ENCODE data around the gene N4BP3. TPM values are rescaled to one million over a fixed set of nuclear protein-coding genes. Genes with fewer than 3 reads are reported as not detected.

The N4BP3 gene
- total and polyA plus RNA-seq, 5 donors from 2014 or later, result 0.07 to 2.5 (median 0.35) TPM

DNA sequence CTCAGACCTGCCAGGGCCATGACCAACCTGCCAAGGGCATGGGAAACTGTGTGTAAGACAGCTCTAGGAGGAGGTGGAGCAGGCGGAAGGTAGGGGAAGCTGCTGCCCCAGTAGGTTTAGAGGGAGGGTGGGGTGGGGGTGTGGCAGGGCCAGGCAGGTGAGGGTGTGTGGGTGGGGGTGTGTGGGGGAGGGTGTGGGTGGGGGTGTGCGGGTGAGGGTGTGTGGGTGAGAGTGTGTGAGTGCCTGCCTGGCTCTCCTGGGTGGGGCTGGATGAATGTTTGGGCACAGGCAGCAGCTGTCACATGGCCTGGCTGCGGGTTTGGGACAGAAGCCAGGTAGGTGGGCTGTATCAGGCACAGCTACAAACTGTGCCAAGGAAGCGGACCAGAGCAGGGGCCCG lies 8.8 kb upstream of the N4BP3 start:
- Histone ChIP-seq H3K4me3 (ENCODE audit: low read depth, low read length) (no peak overlapping the region), H3K27me3 (ENCODE audit: control insufficient read depth, insufficient read depth, low read length) (no peaks in the 10 kb centered on the region), H3K27ac (ENCODE audit: insufficient read depth, low read length, poor library complexity, severe bottlenecking) (no peak overlapping the region), H3K4me1 (ENCODE audit: control insufficient read depth, insufficient read depth, low read length, poor library complexity, severe bottlenecking) (no peaks in the 10 kb centered on the region), H3K9me3 (ENCODE audit: control insufficient read depth in 2 of 2, low read length in 2 of 2) (no peaks in the 10 kb centered on the region), H3K36me3 (ENCODE audit: control insufficient read depth, insufficient read depth, low read length) (no peaks in the 10 kb centered on the region)
- peaks cover 0 to 4% (median 0%) of the 10 kb centered on the region in 4 donors for H3K4me1 Mint-ChIP-seq
- DNase-seq (peak in 1 of 3 donors; percentile 30), ATAC-seq (ENCODE audit: low read depth in 2 of 2) (no peak)
- H3K4me3 Mint-ChIP-seq, result no peak overlapping the region
- H3K27me3 Mint-ChIP-seq, result peaks cover 9% of the 10 kb centered on the region
- no peaks in the 10 kb centered on the region for H3K9me3 Mint-ChIP-seq
- no peaks in the 10 kb centered on the region for H3K36me3 Mint-ChIP-seq
- no peak overlapping the region for H3K27ac Mint-ChIP-seq

DNA sequence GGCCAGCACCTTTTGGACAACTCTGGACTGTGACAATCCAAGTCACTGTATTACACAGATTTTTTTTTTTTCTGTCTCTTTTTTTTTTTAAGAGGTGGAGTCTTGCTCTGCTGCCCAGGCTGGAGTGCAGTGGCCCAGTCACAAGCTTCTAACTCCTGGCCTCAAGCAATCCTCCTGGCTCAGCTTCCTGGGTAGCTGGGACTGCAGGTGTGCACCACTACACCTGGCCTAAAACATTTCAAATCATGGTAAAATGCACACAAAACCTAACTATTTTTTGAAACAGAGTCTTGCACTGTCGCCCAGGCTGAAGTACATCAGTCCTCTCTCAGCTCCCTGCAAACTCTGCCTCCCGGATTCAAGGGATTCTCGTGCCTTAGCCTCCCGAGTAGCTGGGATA lies 7.2 kb upstream of the N4BP3 start:
- Mint-ChIP-seq H3K27ac (no peak overlapping the region), H3K27me3 (peaks cover 9% of the 10 kb centered on the region), H3K36me3 (no peaks in the 10 kb centered on the region), H3K4me1 (peaks cover 0 to 5% (median 2%) of the 10 kb centered on the region in 4 donors), H3K9me3 (no peaks in the 10 kb centered on the region), H3K4me3 (no peak overlapping the region)
- Histone ChIP-seq H3K4me3 (ENCODE audit: low read depth, low read length) (no peak overlapping the region), H3K9me3 (ENCODE audit: control insufficient read depth in 2 of 2, low read length in 2 of 2) (no peaks in the 10 kb centered on the region), H3K36me3 (ENCODE audit: control insufficient read depth, insufficient read depth, low read length) (no peaks in the 10 kb centered on the region), H3K27me3 (ENCODE audit: control insufficient read depth, insufficient read depth, low read length) (no peaks in the 10 kb centered on the region), H3K4me1 (ENCODE audit: control insufficient read depth, insufficient read depth, low read length, poor library complexity, severe bottlenecking) (no peaks in the 10 kb centered on the region), H3K27ac (ENCODE audit: insufficient read depth, low read length, poor library complexity, severe bottlenecking) (no peak overlapping the region)
- ATAC-seq (ENCODE audit: low read depth in 2 of 2) (no peak), DNase-seq (no peak)

- no peak overlapping the region for H3K4me3 Mint-ChIP-seq
- H3K9me3 Mint-ChIP-seq, result no peaks in the 10 kb centered on the region
- ATAC-seq (ENCODE audit: low read depth in 2 of 2), result no peak
- peaks cover 9% of the 10 kb centered on the region for H3K27me3 Mint-ChIP-seq
- no peak overlapping the region for H3K4me3 ChIP-seq (ENCODE audit: low read depth, low read length)
- DNase-seq, result no peak
- no peaks in the 10 kb centered on the region for H3K27me3 ChIP-seq (ENCODE audit: control insufficient read depth, insufficient read depth, low read length)
- no peaks in the 10 kb centered on the region for H3K36me3 ChIP-seq (ENCODE audit: control insufficient read depth, insufficient read depth, low read length)
- H3K27ac Mint-ChIP-seq, result no peak overlapping the region
- H3K9me3 ChIP-seq (ENCODE audit: control insufficient read depth in 2 of 2, low read length in 2 of 2), result no peaks in the 10 kb centered on the region
- no peak overlapping the region for H3K27ac ChIP-seq (ENCODE audit: insufficient read depth, low read length, poor library complexity, severe bottlenecking)
- H3K4me1 ChIP-seq (ENCODE audit: control insufficient read depth, insufficient read depth, low read length, poor library complexity, severe bottlenecking), result no peaks in the 10 kb centered on the region
- peaks cover 0 to 6% (median 2%) of the 10 kb centered on the region in 4 donors for H3K4me1 Mint-ChIP-seq
- H3K36me3 Mint-ChIP-seq, result no peaks in the 10 kb centered on the region
Observed at GRCh38 chr5:178106556-178107239, 6.6 kb upstream of the N4BP3 start.

- H3K9me3 Mint-ChIP-seq, result no peaks in the 10 kb centered on the region
Observed at GRCh38 chr5:178107756-178108310, 5.5 kb upstream of the N4BP3 start.

DNA sequence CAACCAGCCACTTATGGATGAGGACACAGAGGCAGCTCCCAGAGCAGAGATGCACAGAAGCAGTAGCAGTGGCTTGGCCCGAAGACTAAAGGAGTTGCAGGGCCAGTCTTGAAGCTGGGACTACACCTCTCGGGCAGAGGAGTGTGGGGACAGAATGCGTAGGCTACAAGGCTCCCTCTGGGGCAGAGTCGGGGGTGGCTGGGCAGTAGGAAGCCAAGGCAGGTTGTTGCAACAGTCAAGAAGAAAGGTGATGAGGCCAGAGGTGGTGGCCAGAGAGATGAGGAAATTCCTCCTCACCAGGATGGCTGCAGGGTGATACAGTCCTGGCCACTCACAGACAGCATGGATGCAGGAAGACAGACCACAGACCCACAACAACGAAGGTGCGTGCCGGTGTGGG lies 4.9 kb upstream of the N4BP3 start:
- ATAC-seq (ENCODE audit: low read depth in 2 of 2), result no peak
- DNase-seq, result no peak
- H3K36me3 Mint-ChIP-seq, result no peaks in the 10 kb centered on the region
- H3K4me3 Mint-ChIP-seq, result peak overlapping the region in 1 of 4 donors; percentile 8
- no peaks in the 10 kb centered on the region for H3K27me3 ChIP-seq (ENCODE audit: control insufficient read depth, insufficient read depth, low read length)
- no peaks in the 10 kb centered on the region for H3K36me3 ChIP-seq (ENCODE audit: control insufficient read depth, insufficient read depth, low read length)
- peaks cover 5% of the 10 kb centered on the region for H3K4me1 ChIP-seq (ENCODE audit: control insufficient read depth, insufficient read depth, low read length, poor library complexity, severe bottlenecking)
- peaks cover 13% of the 10 kb centered on the region for H3K27me3 Mint-ChIP-seq
- H3K9me3 ChIP-seq (ENCODE audit: control insufficient read depth in 2 of 2, low read length in 2 of 2), result no peaks in the 10 kb centered on the region
- no peak overlapping the region for H3K27ac ChIP-seq (ENCODE audit: insufficient read depth, low read length, poor library complexity, severe bottlenecking)
- H3K9me3 Mint-ChIP-seq, result no peaks in the 10 kb centered on the region
- peak overlapping the region in 1 of 3 donors; percentile 46 for H3K27ac Mint-ChIP-seq
- H3K4me1 Mint-ChIP-seq, result peaks cover 0 to 19% (median 8%) of the 10 kb centered on the region in 4 donors
- H3K4me3 ChIP-seq (ENCODE audit: low read depth, low read length), result no peak overlapping the region

More at GRCh38 chr5:178107756-178108310, 5.5 kb upstream of the N4BP3 start:
- H3K27ac ChIP-seq (ENCODE audit: insufficient read depth, low read length, poor library complexity, severe bottlenecking), result no peak overlapping the region
- Mint-ChIP-seq H3K27me3 (peaks cover 14% of the 10 kb centered on the region), H3K4me1 (peaks cover 0 to 16% (median 6%) of the 10 kb centered on the region in 4 donors), H3K4me3 (peak overlapping the region in 1 of 4 donors; percentile 8), H3K27ac (no peak overlapping the region), H3K36me3 (no peaks in the 10 kb centered on the region)
- no peaks in the 10 kb centered on the region for H3K36me3 ChIP-seq (ENCODE audit: control insufficient read depth, insufficient read depth, low read length)
- DNase-seq (no peak), ATAC-seq (ENCODE audit: low read depth in 2 of 2) (no peak)
- no peaks in the 10 kb centered on the region for H3K9me3 ChIP-seq (ENCODE audit: control insufficient read depth in 2 of 2, low read length in 2 of 2)
- H3K27me3 ChIP-seq (ENCODE audit: control insufficient read depth, insufficient read depth, low read length), result no peaks in the 10 kb centered on the region
- peaks cover 2% of the 10 kb centered on the region for H3K4me1 ChIP-seq (ENCODE audit: control insufficient read depth, insufficient read depth, low read length, poor library complexity, severe bottlenecking)
- no peak overlapping the region for H3K4me3 ChIP-seq (ENCODE audit: low read depth, low read length)

DNA sequence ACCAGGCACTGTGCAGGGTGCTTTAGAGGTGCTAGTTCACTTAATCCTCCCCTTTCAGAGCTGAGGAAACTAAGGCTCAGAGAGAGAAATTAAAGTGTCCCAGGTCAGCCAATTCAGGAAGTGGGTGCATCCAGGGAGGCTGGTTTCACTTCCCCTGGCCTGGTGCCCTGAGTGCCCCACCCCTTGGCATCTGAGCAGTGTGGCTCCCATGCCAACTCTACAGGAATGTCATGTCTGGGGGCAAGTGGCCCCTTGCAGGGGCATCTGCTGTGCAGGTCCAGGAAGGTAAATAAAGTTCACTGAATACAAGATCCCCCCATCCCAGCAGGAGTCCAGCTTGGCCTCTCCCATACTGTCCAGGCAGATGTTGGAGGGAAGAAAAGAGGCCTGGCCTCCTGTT lies 4.4 kb upstream of the N4BP3 start:
- DNase-seq (no peak), ATAC-seq (ENCODE audit: low read depth in 2 of 2) (no peak)
- H3K9me3 Mint-ChIP-seq, result no peaks in the 10 kb centered on the region
- Histone ChIP-seq H3K36me3 (ENCODE audit: control insufficient read depth, insufficient read depth, low read length) (no peaks in the 10 kb centered on the region), H3K9me3 (ENCODE audit: control insufficient read depth in 2 of 2, low read length in 2 of 2) (no peaks in the 10 kb centered on the region), H3K27me3 (ENCODE audit: control insufficient read depth, insufficient read depth, low read length) (no peaks in the 10 kb centered on the region), H3K4me1 (ENCODE audit: control insufficient read depth, insufficient read depth, low read length, poor library complexity, severe bottlenecking) (peaks cover 9% of the 10 kb centered on the region), H3K4me3 (ENCODE audit: low read depth, low read length) (no peak overlapping the region), H3K27ac (ENCODE audit: insufficient read depth, low read length, poor library complexity, severe bottlenecking) (no peak overlapping the region)
- H3K36me3 Mint-ChIP-seq, result no peaks in the 10 kb centered on the region
- H3K27me3 Mint-ChIP-seq, result peaks cover 8% of the 10 kb centered on the region
- H3K4me3 Mint-ChIP-seq, result peak overlapping the region in 1 of 4 donors; percentile 21
- H3K27ac Mint-ChIP-seq, result no peak overlapping the region
- peaks cover 0 to 19% (median 7%) of the 10 kb centered on the region in 4 donors for H3K4me1 Mint-ChIP-seq

GRCh38 chr5:178110511-178110910 lies 2.8 kb upstream of the N4BP3 start:
- Mint-ChIP-seq H3K4me3 (peak overlapping the region in 2 of 4 donors; percentile 12 to 84), H3K27ac (no peak overlapping the region), H3K9me3 (no peaks in the 10 kb centered on the region), H3K36me3 (no peaks in the 10 kb centered on the region), H3K27me3 (peaks cover 19% of the 10 kb centered on the region), H3K4me1 (peaks cover 0 to 30% (median 16%) of the 10 kb centered on the region in 4 donors)
- Histone ChIP-seq H3K4me3 (ENCODE audit: low read depth, low read length) (no peak overlapping the region), H3K27me3 (ENCODE audit: control insufficient read depth, insufficient read depth, low read length) (no peaks in the 10 kb centered on the region), H3K4me1 (ENCODE audit: control insufficient read depth, insufficient read depth, low read length, poor library complexity, severe bottlenecking) (peaks cover 24% of the 10 kb centered on the region), H3K27ac (ENCODE audit: insufficient read depth, low read length, poor library complexity, severe bottlenecking) (no peak overlapping the region), H3K9me3 (ENCODE audit: control insufficient read depth in 2 of 2, low read length in 2 of 2) (no peaks in the 10 kb centered on the region), H3K36me3 (ENCODE audit: control insufficient read depth, insufficient read depth, low read length) (no peaks in the 10 kb centered on the region)
- DNase-seq (no peak), ATAC-seq (ENCODE audit: low read depth in 2 of 2) (no peak)

- H3K4me3 Mint-ChIP-seq, result peak overlapping the region in 2 of 4 donors; percentile 5 to 15
- H3K4me1 ChIP-seq (ENCODE audit: control insufficient read depth, insufficient read depth, low read length, poor library complexity, severe bottlenecking), result peaks cover 38% of the 10 kb centered on the region
- peaks cover 0 to 38% (median 28%) of the 10 kb centered on the region in 4 donors for H3K4me1 Mint-ChIP-seq
Observed at GRCh38 chr5:178111925-178112324, 1.4 kb upstream of the N4BP3 start.

More at GRCh38 chr5:178111925-178112324, 1.4 kb upstream of the N4BP3 start:
- no peaks in the 10 kb centered on the region for H3K9me3 ChIP-seq (ENCODE audit: control insufficient read depth in 2 of 2, low read length in 2 of 2)
- Mint-ChIP-seq H3K9me3 (no peaks in the 10 kb centered on the region), H3K27me3 (peaks cover 23% of the 10 kb centered on the region), H3K27ac (no peak overlapping the region), H3K36me3 (no peaks in the 10 kb centered on the region)
- DNase-seq, result no peak
- H3K27ac ChIP-seq (ENCODE audit: insufficient read depth, low read length, poor library complexity, severe bottlenecking), result no peak overlapping the region
- no peak overlapping the region for H3K4me3 ChIP-seq (ENCODE audit: low read depth, low read length)
- H3K36me3 ChIP-seq (ENCODE audit: control insufficient read depth, insufficient read depth, low read length), result no peaks in the 10 kb centered on the region
- no peaks in the 10 kb centered on the region for H3K27me3 ChIP-seq (ENCODE audit: control insufficient read depth, insufficient read depth, low read length)
- no peak for ATAC-seq (ENCODE audit: low read depth in 2 of 2)
